Measurements from ENCODE around the gene DACT1.
A peak's percentile ranks its signal among the peaks of the same experiment; 100 is the strongest.

Gene DACT1

DNA sequence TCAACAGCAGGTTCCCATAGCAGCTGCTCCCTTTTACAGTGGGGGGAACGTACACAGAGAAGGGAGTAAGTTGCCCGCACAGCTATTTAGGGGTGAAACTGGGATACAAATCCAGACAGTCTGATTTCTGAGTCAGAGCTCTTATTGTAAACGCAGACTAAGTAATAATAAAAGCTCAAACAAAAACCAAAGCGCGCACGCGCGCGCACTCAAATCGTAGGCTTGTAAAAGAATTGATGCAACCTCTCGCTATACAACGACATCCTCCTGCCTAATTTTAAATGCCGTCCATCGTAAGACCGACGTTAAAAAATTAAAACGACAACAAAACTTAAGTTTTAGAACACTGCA is 747 bp upstream of the DACT1 start:
- peak; percentile 38 to 49 for DNase-seq

DNA sequence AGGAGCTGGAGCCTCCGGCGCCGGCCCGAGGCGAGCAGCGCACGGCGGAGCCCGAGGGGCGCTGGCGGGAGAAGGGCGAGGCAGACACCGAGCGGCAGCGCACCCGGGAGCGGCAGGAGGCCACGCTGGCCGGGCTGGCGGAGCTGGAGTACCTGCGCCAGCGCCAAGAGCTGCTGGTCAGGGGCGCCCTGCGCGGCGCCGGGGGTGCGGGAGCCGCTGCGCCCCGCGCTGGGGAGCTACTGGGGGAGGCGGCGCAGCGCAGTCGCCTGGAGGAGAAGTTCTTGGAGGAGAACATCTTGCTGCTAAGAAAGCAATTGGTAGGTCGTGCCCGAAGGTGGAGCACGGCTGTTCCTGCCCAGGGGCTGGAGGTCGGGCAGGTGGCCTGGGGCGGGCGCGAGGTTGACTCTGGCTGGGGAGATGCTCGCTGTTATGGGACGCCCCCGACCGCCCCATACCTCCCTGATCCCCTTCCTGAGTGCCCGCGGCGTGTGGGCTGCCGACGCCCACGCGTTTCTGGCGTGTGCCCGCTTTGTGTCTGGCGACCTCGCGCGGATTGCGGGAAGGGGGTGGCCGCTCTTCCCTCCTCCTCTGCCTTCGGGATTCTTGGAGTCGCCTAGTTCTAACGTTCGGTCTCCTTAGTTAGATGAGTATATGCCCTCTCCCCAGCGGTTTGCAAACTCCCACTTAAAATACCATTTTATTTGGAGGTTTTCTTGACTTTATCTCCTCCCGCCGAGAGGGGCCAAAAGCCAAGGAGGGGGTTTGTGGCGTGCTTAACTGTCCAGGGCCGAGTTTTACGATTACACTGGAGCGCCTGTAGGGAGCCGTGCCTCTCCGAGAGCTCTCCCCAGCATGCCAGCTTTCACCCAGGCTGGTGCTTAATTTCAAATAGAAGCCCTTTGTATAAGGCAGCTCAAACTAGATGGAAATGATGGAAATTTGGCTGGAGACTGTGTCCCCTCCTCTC is 752 bp downstream of the DACT1 start:
- DNase-seq, result peak; percentile 20 to 22

DNA sequence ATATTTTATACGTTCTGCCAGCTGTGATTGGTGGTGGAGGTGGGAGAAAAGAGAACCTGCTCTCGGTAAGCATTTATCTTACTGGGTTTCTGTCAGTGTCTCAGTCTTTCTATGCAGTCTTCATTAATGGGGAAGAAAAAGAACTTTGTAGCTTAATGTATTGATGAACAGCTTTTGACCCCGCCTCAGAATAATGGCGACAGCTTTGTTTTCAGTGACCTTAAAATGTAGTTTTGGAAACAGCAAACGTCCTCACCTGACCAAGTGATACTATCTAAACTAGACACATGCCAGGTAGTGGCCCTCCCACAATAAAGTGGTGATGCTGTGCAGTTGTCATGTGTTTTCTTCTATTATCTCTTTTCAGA is 1.4 kb downstream of the DACT1 start:
- DNase-seq, result no peak

DNA sequence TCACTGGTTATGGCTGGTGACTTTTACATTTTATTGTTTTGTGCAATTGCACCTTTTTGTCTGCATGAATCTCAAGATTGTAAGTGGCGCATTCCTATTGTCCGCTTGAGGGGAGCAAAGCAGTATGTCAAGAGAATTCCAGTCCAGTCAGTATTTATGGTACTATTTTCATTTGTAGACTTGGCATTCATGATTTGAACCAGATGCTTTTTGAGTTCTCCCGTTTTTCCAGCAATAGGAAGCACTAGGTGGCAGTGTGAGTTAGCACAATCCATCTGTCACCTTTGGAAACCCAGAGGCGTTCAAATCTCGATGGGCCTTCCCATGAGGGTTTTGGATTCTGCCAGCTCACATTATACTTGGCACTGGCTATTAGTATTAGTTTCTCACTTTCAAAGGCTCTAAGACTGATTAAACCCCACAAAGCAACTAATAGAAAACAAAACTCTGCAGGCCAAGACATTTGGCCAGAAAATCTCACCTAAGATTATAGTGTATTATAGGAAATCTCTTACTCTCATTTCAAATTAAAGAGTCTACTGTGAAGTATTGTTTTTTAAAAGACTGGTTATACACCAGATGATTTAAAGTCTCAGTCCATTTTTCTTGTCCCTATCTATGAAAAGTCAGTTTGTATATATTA is 2.2 kb downstream of the DACT1 start:
- no peak for DNase-seq

DNA sequence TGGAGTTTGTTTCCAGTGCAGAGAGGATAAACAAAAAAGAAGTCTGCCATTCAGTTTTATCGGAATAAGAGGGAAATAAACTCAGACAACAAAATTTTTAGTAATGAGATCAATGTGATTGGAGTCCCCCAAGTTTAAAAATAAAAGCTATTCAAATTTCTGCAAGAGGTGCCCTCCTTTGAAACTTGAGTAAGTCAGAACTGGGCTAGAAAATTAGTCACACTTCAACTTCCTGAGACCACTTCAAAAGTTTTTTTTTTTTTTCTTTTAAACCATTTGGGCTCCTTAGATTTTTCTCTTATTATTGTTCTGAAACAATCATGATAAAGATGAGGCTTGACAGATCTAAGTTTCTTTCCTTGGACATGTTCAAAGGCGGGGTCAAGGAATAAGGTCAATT is 3.2 kb downstream of the DACT1 start:
- no peak for DNase-seq

DNA sequence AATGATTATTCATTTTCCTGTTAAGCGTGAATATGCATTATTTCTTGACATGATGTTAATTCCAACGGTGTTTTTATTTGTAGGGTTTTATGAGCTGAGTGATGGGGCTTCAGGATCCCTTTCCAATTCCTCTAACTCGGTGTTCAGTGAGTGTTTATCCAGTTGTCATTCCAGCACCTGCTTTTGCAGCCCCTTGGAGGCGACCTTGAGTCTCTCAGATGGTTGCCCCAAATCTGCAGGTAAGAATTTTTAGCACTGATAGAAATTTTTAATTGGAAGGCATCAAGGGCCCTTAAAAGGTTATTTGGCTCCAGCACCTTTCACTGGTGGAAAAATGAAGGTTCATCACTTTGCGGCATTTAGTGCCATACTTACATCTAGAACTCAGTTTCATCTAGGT is 3.7 kb downstream of the DACT1 start:
- no peak for DNase-seq

DNA sequence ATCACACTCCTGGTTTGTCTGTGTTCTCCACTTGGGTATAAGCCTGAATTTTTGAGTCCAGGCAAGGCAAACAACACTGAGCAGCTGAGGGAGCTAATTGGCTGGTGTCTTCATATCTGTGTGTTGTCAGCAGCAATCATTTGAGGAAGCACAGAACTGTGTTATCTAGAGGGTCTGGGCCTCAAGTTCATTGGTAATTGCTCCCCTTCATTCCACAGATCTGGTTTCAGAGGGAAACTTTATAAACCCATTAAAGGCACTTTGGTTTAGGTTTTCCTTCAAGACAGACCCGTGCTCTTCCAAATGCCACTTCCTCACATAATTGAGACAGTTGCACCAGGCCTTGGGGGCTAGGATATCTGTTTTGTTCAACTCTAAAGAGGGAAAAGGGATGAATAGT is 5.6 kb downstream of the DACT1 start:
- DNase-seq, result no peak

DNA sequence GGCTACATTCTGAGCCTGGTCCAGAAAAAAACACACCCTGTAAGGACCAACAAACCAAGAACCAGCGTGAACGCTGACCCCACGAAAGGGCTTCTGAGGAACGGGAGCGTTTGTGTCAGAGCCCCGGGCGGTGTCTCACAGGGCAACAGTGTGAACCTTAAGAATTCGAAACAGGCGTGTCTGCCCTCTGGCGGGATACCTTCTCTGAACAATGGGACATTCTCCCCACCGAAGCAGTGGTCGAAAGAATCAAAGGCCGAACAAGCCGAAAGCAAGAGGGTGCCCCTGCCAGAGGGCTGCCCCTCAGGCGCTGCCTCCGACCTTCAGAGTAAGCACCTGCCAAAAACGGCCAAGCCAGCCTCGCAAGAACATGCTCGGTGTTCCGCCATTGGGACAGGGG is 7.9 kb downstream of the DACT1 start:
- no peak for DNase-seq

DNA sequence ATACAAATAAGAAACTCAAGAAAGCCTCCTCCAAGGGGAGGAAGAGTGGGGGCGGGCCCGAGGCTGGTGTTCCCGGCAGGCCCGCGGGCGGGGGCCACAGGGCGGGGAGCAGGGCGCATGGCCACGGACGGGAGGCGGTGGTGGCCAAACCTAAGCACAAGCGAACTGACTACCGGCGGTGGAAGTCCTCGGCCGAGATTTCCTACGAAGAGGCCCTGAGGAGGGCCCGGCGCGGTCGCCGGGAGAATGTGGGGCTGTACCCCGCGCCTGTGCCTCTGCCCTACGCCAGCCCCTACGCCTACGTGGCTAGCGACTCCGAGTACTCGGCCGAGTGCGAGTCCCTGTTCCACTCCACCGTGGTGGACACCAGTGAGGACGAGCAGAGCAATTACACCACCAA is 8.7 kb downstream of the DACT1 start:
- no peak for DNase-seq

DNA sequence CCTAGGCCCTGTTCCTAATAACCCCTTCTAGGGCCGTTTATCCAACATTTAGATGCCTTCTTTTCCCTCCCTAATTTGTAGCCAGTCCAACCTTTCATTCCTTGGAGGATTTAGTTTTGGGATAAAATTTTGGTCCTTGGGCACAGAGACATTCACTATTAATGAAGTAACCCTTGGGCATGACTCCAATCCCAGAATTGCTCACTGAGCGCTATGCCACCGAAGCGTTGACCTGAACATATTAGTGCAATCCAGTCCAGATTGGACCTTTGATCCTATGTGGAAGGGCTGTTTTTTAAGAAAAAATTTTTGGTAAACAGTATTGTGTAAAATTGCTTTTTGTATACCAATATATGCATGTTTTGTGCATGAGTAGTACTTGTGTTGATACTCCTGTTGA is 10.0 kb downstream of the DACT1 start:
- no peak for DNase-seq

DNA sequence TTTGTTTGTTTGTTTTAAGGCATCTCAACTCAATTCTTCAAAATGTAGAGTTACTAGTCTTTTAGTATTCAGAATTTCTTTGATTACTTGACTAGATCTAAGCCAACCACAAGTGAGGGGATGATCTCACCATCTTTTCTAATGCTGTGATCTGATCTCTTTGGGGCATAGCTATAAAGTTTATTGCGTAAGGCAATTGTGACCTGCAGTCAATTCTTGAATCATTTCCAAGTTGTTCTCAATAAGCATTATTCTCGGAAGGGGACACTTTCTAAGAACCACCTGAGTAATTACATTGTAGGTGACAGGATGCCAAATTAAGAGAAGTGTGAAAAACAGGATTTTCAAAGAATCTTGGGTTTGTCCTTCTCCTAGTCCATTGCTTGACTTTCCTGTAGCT is 13.1 kb downstream of the DACT1 start:
- no peak for DNase-seq

DNA sequence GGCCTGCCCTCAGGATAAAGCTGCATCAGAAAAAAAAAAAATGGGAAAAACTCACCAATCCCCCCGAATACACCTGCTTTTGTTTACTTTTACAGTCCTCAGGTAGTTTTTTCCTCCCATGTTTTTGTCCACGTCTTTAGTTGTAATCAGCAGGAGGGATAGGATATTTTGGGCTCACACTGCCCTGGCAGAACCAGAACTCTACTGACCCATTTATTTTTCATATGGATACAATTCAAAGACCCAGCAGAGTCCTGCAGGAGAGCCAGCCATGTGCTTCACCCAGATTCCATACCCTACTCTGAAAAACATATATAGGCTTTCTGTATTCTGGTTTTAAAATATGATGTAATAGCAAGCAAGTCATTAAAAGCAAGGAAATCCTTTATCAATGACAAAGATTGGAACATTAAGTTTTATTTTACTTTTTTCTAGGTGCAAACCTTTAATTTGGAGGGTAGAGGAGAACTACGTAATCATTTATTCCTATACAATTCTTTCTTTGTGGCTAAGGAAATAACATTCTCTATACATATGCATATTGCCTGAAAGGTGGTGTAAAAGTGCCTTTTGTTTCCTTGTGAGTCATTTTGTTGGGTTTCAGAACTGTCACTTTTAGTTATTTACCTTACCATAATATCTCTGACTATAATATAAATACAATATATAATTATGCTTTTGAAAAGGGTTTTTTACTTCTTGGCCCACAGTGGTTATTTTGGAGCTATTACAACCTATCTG is 19.1 kb downstream of the DACT1 start:
- no peak for DNase-seq

DNA sequence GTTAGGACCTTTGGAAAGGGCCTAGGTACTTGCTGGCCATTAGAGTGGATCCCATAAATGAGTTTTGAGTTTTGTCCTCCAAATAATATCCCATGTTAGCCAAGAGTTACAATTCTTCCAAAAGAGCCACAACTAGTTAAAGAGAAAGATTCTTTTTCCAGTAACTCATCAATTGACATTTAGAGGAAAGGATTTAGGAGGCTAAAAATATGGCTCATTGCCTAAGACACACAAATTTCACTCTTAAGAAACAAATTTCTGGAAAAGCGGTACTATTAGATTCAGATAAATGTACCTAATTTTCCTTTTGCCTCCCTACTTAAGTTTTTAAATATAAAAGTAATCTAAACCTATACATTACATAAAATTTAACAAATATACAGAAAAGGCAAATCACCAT is 21.3 kb downstream of the DACT1 start:
- DNase-seq, result no peak

DNA sequence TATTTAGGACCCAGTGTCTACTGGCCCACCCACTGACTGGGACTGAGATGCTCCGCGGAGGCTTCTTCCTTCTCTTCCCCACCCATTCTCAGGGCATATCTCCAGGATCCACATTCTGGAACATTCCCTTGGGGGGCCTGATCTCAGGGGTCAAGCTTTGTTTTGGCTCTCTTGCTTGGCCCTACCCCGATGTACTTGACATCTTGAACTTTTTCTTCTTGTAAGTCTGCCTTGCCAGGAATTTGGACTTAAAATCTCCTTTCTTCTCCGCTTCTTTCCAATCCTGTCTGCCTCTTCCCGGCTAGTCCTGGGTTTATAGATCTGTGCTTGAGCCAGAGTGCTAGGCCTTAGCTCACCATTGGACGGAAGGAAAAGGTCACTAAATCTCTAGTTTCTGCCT is 22.1 kb downstream of the DACT1 start:
- DNase-seq, result no peak

DNA sequence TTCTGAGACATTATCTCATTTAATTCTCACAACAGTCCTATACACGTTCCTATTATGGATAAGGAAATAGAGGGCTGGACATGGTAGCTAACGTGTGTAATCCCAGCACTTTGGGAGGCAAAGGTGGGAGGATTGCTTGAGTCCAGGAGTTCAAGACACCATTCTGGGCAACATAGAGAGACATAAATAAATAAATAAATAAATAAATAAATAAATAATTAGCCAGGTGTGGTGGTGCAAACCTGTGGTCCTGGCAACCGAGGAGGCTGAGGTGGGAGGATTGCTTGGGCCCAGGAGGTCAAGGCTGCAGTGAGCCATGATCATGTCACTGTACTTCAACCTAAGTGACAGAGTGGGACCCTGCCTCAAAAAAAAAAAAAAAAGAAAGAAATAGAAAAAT is 22.6 kb downstream of the DACT1 start:
- DNase-seq, result no peak

DNA sequence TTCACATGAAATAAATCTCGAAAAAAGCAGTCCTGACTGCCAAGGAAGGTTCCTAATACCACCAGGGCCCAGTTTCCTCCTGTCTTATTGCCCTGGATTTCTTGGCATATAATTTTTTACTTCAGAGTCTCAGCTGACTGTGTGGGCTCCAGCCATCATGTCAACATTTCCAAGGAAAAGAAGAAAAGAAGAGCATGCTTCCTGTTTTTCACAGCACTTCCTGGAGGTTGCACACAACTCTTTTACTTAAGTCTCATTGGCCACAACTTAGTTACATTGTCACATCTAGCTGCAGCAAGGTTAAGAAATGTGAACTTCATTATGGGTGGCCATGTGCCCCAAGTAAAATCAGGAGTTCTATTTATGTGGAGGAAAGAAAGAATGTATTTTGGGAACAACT is 24.3 kb downstream of the DACT1 start:
- DNase-seq, result no peak

DNA sequence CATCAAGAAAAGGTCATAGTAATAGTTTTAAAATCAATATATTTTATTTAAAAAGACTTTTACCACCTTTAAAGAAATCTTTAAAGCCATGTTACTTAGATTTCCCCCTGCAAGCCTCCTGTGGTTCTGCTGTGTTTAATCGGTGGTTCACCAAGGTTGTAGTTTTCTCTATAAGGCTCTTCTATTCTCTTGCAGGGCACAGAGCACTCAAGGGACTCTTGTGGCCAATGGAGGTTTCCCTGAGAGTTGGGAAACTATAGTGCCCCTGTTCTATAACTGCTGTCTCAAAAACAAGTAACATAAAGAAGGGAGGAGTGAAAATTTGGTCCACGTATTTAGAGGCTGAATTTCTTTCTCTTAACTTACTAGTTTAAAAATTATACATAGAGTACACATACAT is 25.0 kb downstream of the DACT1 start:
- no peak for DNase-seq

DNA sequence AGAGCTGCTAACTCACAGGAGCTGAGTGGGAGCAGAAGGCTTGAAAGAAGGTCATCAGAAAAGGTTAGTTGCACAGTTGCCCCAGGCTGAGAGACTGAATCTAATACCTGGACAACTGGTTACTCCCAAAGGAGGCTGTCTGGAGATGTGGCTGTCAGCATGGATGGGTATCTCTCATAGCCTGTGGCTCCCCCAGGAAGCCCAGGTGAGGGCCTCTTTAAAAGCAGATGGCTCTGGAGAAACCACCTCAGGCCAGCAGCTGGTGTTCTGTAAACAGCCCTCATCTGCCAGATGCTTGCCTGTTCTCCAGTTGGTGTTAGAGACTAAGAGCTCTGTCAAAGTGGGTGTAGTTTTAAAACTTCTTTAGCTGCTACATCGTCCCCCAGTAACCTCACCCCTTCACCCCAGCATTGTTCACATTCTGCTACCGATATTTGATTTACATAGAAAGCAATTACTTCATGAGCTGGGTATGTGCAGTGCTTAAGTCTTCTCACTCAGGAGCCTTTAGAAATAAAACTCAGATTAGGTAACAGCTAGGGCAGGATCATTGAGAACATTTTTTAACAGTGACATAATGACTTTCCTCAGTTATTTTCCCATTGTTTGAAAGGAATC is 25.8 kb downstream of the DACT1 start:
- no peak for DNase-seq

DNA sequence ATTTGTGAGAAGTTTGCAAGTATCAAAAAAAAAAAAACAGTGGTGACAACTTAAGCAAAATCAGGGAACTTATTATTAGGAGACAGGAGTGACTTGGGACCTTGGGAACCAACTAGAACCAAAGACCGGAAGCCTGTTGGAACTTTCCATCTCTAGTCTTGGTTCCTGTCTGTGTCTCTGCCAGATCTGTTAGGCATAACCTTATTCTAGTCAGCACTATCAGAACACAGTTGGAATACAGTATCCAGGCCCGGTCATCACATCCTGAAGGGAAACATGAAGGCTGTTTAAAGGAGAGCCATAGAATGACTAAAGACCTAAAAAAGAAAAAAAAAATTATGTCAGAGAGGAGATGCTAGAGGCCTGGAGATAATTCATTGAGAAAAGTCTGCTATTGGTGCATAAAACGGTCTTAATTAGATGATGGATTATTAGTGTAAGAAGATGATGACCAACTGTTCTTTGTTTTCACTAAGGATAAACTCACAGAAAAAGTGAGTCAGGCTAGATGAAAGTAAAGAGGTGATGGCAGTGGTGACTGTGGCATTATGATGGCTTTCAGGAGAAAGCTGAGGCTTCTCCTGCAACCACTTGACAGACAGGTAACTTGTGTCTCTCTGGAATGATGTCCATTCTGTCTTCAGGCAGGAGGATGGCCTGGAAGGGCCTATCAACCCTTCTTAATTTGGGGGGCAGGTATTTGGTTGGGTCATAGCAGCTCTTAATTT is 28.2 kb downstream of the DACT1 start:
- DNase-seq, result no peak

DNA sequence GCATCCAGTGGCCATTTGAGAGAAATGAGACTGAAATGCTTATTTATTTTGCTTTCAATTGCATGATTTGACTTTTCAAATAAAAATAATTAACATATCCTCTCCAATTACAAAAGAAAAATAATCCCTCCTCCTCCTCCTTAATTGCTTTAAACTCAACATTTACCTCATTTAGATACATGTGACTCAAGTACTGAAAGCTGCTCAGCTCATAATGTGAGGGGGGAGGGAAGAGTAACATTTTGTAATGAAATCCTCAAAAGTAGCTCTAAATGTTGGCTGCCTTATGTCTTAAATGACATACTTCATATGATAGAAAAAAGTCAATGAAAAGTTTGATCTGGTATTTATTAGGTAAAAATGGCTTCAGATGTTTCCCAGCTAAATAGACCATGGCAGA is 29.0 kb downstream of the DACT1 start:
- no peak for DNase-seq

DNA sequence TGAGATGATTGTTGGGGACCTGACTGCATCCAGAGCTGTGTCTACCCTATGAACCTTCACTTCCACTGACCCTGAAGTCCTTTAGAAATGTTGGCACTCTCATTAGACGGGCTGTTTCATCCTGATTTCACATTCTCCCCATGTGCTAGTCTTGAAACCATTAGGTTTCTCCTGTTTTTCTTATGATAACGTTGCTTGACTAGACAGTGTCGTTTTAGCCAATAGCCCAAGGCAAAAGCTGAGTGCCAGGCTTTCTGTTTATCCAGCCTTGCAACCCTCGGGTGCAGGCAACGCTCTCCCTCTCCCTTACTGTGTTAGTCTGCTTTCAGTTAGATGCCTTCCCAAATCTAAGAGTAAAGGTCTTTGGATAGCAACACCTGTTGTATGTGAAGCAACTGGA is 30.1 kb downstream of the DACT1 start:
- DNase-seq, result no peak

DNA sequence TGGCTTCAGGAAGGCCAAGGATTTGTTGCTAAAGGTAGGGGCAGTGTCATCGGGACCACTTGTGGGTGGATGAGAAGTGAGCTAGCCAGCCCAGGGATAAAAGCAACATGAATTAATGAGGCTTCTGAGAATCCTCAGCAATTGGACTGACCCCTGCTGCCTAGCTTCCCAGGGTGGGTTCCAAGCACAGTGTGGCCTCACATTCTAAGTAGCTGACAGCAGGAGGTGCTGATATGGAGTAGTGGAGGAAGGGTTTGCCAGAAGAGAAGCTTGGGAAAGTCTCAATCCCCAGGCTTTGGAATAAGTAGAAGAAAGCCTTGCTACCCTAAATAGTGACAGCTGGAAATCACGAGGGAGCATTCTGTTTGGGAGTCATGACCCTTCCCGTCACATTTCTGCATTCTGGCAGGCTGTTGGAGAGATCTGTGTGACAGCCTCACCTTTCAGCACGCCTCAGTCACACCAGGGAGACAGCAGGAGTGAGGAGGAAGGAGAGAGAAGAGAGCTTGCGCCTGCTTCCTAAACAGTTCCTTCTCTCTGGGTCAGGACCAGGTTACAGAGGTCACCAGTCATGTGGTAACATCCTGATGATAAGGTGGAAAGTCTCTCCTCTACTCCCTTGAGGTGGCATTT is 31.2 kb downstream of the DACT1 start:
- DNase-seq, result no peak

Data from activated CD4-positive, alpha-beta T cell treated with anti-CD3 and anti-CD28 coated beads, Interleukin-2, amount 50 U/mL, for 4 hours (primary cell).